Measurements from ENCODE around the gene MAP2. TPM values are rescaled to one million over a fixed set of nuclear protein-coding genes. Genes with fewer than 3 reads are reported as not detected.

The MAP2 gene
- total RNA-seq, 1 experiment from 2014 or later: 0.05 TPM

GRCh38 chr2:209456489-209456888, 32.6 kb downstream of the MAP2 start:
- no peaks in the 10 kb centered on the region for H3K36me3 Mint-ChIP-seq (ENCODE audit: insufficient read depth, unreplicated experiment)
- no TSS peak for BruUV-seq (replicated peaks)
- H3K4me3 Mint-ChIP-seq (ENCODE audit: unreplicated experiment): no peak overlapping the region
- TF ChIP-seq CTCF (IDR thresholded peaks at IDR 0.05; ENCODE audit: insufficient read depth in 1 of 2, low read depth in 1 of 2, low read length in 1 of 2, severe bottlenecking in 1 of 2, unreplicated experiment in 1 of 2): no peak
- Histone ChIP-seq H3K4me3 (ENCODE audit: low read depth, low read length) (no peak overlapping the region), H3K9me3 (no peaks in the 10 kb centered on the region), H3K4me1 (no peaks in the 10 kb centered on the region), H3K27me3 (replicated peaks; ENCODE audit: control insufficient read depth, insufficient read depth, low read length) (no peaks in the 10 kb centered on the region), H3K36me3 (ENCODE audit: control insufficient read depth, insufficient read depth, low read length) (no peaks in the 10 kb centered on the region)
- H3K4me1 Mint-ChIP-seq (ENCODE audit: low read depth, unreplicated experiment): no peaks in the 10 kb centered on the region
- no peak overlapping the region for H3K27ac Mint-ChIP-seq (ENCODE audit: unreplicated experiment)
- no peaks in the 10 kb centered on the region for H3K9me3 Mint-ChIP-seq (ENCODE audit: unreplicated experiment)
- peaks cover 2% of the 10 kb centered on the region for H3K27me3 Mint-ChIP-seq (ENCODE audit: insufficient read depth, unreplicated experiment)
- DNase-seq: no peak
- ChIA-PET CTCF (no interaction called here), POLR2A (no interaction called here)
- intact Hi-C loops (cut with micrococcal nuclease; ENCODE audit: unreplicated experiment): no loop called here

- intact Hi-C loops (cut with micrococcal nuclease; ENCODE audit: unreplicated experiment): no loop called here
- no peak for TF ChIP-seq CTCF (IDR thresholded peaks at IDR 0.05; ENCODE audit: insufficient read depth in 1 of 2, low read depth in 1 of 2, low read length in 1 of 2, severe bottlenecking in 1 of 2, unreplicated experiment in 1 of 2)
- ChIA-PET CTCF (no interaction called here), POLR2A (no interaction called here)
- DNase-seq: no peak
- no peaks in the 10 kb centered on the region for H3K4me1 ChIP-seq
- no peaks in the 10 kb centered on the region for H3K4me1 Mint-ChIP-seq (ENCODE audit: low read depth, unreplicated experiment)
- H3K27me3 ChIP-seq (replicated peaks; ENCODE audit: control insufficient read depth, insufficient read depth, low read length): no peaks in the 10 kb centered on the region
- H3K4me3 Mint-ChIP-seq (ENCODE audit: unreplicated experiment): no peak overlapping the region
- no peaks in the 10 kb centered on the region for H3K9me3 ChIP-seq
- H3K36me3 ChIP-seq (ENCODE audit: control insufficient read depth, insufficient read depth, low read length): no peaks in the 10 kb centered on the region
- no peak overlapping the region for H3K27ac Mint-ChIP-seq (ENCODE audit: unreplicated experiment)
- no TSS peak for BruUV-seq (replicated peaks)
- H3K9me3 Mint-ChIP-seq (ENCODE audit: unreplicated experiment): no peaks in the 10 kb centered on the region
- no peaks in the 10 kb centered on the region for H3K36me3 Mint-ChIP-seq (ENCODE audit: insufficient read depth, unreplicated experiment)
- peaks cover 2% of the 10 kb centered on the region for H3K27me3 Mint-ChIP-seq (ENCODE audit: insufficient read depth, unreplicated experiment)
- H3K4me3 ChIP-seq (ENCODE audit: low read depth, low read length): no peak overlapping the region
These were observed 34.4 kb downstream of the MAP2 start for GRCh38 chr2:209458008-209458979.

GRCh38 chr2:209459359-209459758, 35.5 kb downstream of the MAP2 start:
- no peaks in the 10 kb centered on the region for H3K27me3 ChIP-seq (replicated peaks; ENCODE audit: control insufficient read depth, insufficient read depth, low read length)
- Mint-ChIP-seq H3K4me1 (ENCODE audit: low read depth, unreplicated experiment) (no peaks in the 10 kb centered on the region), H3K9me3 (ENCODE audit: unreplicated experiment) (no peaks in the 10 kb centered on the region), H3K36me3 (ENCODE audit: insufficient read depth, unreplicated experiment) (no peaks in the 10 kb centered on the region), H3K27ac (ENCODE audit: unreplicated experiment) (no peak overlapping the region), H3K4me3 (ENCODE audit: unreplicated experiment) (no peak overlapping the region), H3K27me3 (ENCODE audit: insufficient read depth, unreplicated experiment) (peaks cover 2% of the 10 kb centered on the region)
- H3K4me3 ChIP-seq (ENCODE audit: low read depth, low read length): no peak overlapping the region
- CTCF ChIA-PET: no interaction called here
- POLR2A ChIA-PET: no interaction called here
- no peaks in the 10 kb centered on the region for H3K9me3 ChIP-seq
- BruUV-seq (replicated peaks): no TSS peak
- no peaks in the 10 kb centered on the region for H3K36me3 ChIP-seq (ENCODE audit: control insufficient read depth, insufficient read depth, low read length)
- no peaks in the 10 kb centered on the region for H3K4me1 ChIP-seq
- intact Hi-C loops (cut with micrococcal nuclease; ENCODE audit: unreplicated experiment): no loop called here
- TF ChIP-seq CTCF (IDR thresholded peaks at IDR 0.05; ENCODE audit: insufficient read depth in 1 of 2, low read depth in 1 of 2, low read length in 1 of 2, severe bottlenecking in 1 of 2, unreplicated experiment in 1 of 2): no peak
- DNase-seq: no peak
